AG09309 (cell line): Measurements from ENCODE around the gene HINT3.

ENCODE experiments used
- DNase-seq: peaks from one replicate; pipeline ENCODE4 v3.0.0-alpha.2; 2010; ENCODE audit warnings: low read depth
- H3K4me3 ChIP-seq: 2 replicates; pipeline ENCODE4 v1.5.1; 2011; ENCODE audit warnings: mild to moderate bottlenecking, low read depth, low read length, moderate library complexity; ENCODE audit not compliant: control insufficient read depth
- TF ChIP-seq, protein P1 (sequence below): IDR thresholded peaks from 2 replicates; pipeline ENCODE4 v1.5.1; 2011; ENCODE audit warnings: mild to moderate bottlenecking, low read depth, low read length, inconsistent platforms; ENCODE audit not compliant: insufficient read depth, control insufficient read depth; ENCODE audit errors: missing control alignments

HINT3 gene

GRCh38 chr6:125994670-125995488, 38.3 kb downstream of the HINT3 start:
- TF ChIP-seq, protein P1, sequence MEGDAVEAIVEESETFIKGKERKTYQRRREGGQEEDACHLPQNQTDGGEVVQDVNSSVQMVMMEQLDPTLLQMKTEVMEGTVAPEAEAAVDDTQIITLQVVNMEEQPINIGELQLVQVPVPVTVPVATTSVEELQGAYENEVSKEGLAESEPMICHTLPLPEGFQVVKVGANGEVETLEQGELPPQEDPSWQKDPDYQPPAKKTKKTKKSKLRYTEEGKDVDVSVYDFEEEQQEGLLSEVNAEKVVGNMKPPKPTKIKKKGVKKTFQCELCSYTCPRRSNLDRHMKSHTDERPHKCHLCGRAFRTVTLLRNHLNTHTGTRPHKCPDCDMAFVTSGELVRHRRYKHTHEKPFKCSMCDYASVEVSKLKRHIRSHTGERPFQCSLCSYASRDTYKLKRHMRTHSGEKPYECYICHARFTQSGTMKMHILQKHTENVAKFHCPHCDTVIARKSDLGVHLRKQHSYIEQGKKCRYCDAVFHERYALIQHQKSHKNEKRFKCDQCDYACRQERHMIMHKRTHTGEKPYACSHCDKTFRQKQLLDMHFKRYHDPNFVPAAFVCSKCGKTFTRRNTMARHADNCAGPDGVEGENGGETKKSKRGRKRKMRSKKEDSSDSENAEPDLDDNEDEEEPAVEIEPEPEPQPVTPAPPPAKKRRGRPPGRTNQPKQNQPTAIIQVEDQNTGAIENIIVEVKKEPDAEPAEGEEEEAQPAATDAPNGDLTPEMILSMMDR = no peak
- H3K4me3 ChIP-seq = no peak overlapping the region
- DNase-seq = no peak

- H3K4me3 ChIP-seq = no peak overlapping the region
- no peak for DNase-seq
- TF ChIP-seq, protein P1 = peak; percentile 95
These were observed 39.5 kb downstream of the HINT3 start for GRCh38 chr6:125995972-125996580.

DNA sequence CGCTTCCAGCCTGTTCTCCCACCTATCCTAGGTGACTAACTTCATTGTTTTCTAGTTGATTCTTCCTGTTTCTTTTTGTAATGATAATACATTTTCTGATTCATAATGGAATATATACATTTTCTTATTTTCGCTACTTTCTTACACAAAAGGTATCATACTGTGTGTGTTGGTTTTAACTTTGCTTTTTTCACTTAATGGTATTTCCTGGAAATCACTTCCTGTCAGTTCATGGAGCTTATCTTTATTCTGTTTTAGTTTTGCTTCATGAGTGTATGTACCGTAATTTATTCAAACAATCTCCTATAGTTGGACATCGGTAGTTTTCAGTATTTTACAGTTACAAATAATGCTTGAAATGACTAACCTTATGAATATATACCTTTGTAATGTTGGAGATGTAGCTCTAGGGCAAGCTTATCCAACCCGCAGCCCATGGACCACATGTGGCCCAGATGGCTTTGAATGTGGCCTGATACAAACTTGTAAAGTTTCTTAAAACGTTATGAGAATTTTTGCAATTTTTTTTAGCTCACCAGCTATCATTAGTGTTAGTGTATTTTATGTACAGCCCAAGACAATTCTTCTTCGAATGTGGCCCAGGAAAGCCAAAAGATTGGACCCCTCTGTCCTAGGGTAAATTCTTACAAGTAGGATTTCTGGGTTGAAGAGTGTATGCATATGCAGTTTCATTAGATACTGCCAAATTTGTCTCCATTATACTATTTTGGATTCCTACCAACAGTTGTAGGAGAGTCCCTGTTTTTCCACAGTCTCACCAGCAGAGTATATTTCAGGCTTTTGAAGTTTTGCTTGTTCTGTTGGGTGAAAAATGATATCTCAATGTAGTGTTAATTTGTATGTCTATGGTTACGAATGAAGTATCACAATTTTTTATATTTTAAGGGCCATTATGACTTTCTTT, 46.4 kb downstream of the HINT3 start:
- no peak for DNase-seq
- H3K4me3 ChIP-seq = no peak overlapping the region
- TF ChIP-seq, protein P1 = no peak

DNA sequence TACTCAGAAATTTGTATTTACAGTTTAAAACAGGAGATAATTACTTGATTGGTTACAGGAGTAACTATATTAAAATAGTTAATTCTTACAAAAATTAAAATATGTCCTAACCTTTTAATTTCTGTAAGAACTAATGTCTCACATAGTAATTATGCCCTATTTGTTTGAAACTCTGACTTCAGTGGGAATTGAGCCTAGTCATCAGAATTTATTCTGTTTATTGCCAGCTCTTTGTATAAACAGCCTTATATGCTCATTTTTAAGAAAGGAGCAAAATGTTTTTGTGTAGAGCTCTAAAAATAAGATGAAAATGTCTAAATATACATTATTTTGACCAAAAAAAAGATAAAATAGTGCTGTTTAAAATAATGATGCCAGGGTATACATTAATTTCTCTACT, 51.2 kb downstream of the HINT3 start:
- DNase-seq = no peak
- H3K4me3 ChIP-seq = no peak overlapping the region
- TF ChIP-seq, protein P1 = no peak

GRCh38 chr6:126010040-126010439, 53.5 kb downstream of the HINT3 start:
- DNase-seq = no peak
- TF ChIP-seq, protein P1 = no peak
- H3K4me3 ChIP-seq = no peak overlapping the region

- H3K4me3 ChIP-seq = no peak overlapping the region
- TF ChIP-seq, protein P1 = no peak
- DNase-seq = no peak
These were observed 59.3 kb downstream of the HINT3 start for GRCh38 chr6:126015863-126016262.
